ENCODE results near the gene MRPS18A. TPM values are rescaled to one million over a fixed set of nuclear protein-coding genes. Genes with fewer than 3 reads are reported as not detected.
A peak's percentile ranks its signal among the peaks of the same experiment; 100 is the strongest.

Gene MRPS18A
- total and polyA plus RNA-seq, 9 of the 15 experiments (the other 6 are each of a cell fraction or from before 2014, with no cell fraction given), result 87.5 to 243 (median 125) TPM

- TF ChIP-seq ZHX1 (conservative IDR thresholded peaks at IDR 0.05; ENCODE audit: low read length), result no peak
- TF ChIP-seq ZBTB8A (IDR thresholded peaks at IDR 0.05; ENCODE audit: partially characterized antibody), result no peak
- TF ChIP-seq ZNF398 (CRISPR knock-in tag; IDR thresholded peaks at IDR 0.05), result no peak
- no peak for TF ChIP-seq HOXB6 (CRISPR knock-in tag; IDR thresholded peaks at IDR 0.05; ENCODE audit: borderline replicate concordance)
- no peak for TF ChIP-seq EWSR1 (IDR thresholded peaks at IDR 0.05; ENCODE audit: borderline replicate concordance, low read depth, partially characterized antibody)
- TF ChIP-seq ZC3H4 (CRISPR knock-in tag; IDR thresholded peaks at IDR 0.05; ENCODE audit: borderline replicate concordance), result no peak
- TF ChIP-seq, protein P1, sequence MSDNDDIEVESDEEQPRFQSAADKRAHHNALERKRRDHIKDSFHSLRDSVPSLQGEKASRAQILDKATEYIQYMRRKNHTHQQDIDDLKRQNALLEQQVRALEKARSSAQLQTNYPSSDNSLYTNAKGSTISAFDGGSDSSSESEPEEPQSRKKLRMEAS (CRISPR knock-in tag; IDR thresholded peaks at IDR 0.05), result peak; percentile 41
- peak; percentile 60; the same call in 1 of the 2 replicates for TF ChIP-seq FOSL1 (tag; conservative IDR thresholded peaks at IDR 0.05)
- no peak for TF ChIP-seq SRSF7 (optimal IDR thresholded peaks at IDR 0.05; ENCODE audit: low read depth, low read length)
- 0 out of 4 replicates have a peak, but pooled peaks of 1 of the 2 experiments have one; percentile 29 for TF ChIP-seq UBTF (IDR thresholded peaks at IDR 0.05; ENCODE audit: borderline replicate concordance in 1 of 2, low read depth in 2 of 2, low read length in 2 of 2)
- TF ChIP-seq SIN3B (IDR thresholded peaks at IDR 0.05; ENCODE audit: low read depth), result peak; percentile 97
- no peak for TF ChIP-seq ZNF282 (CRISPR knock-in tag; IDR thresholded peaks at IDR 0.05)
- TF ChIP-seq E2F3 (CRISPR knock-in tag; IDR thresholded peaks at IDR 0.05), result peak; percentile 73; the same call in 1 of the 2 replicates
- TF ChIP-seq NONO (IDR thresholded peaks at IDR 0.05; ENCODE audit: low read depth in 2 of 2, low read length in 1 of 2), result no peak
- TF ChIP-seq BCOR (IDR thresholded peaks at IDR 0.05), result no peak
- TF ChIP-seq, protein P2, sequence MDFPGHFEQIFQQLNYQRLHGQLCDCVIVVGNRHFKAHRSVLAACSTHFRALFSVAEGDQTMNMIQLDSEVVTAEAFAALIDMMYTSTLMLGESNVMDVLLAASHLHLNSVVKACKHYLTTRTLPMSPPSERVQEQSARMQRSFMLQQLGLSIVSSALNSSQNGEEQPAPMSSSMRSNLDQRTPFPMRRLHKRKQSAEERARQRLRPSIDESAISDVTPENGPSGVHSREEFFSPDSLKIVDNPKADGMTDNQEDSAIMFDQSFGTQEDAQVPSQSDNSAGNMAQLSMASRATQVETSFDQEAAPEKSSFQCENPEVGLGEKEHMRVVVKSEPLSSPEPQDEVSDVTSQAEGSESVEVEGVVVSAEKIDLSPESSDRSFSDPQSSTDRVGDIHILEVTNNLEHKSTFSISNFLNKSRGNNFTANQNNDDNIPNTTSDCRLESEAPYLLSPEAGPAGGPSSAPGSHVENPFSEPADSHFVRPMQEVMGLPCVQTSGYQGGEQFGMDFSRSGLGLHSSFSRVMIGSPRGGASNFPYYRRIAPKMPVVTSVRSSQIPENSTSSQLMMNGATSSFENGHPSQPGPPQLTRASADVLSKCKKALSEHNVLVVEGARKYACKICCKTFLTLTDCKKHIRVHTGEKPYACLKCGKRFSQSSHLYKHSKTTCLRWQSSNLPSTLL (IDR thresholded peaks at IDR 0.05), result no peak
- no peak for TF ChIP-seq NFIC (IDR thresholded peaks at IDR 0.05)
- no peak for TF ChIP-seq MAFF (IDR thresholded peaks at IDR 0.05; ENCODE audit: low read length)
Observed at GRCh38 chr6:43687437-43688347, at the start of gene MRPS18A (continued).
